Thymus (tissue), 11 donors: ENCODE measurements around the gene CXCR3. TPM values are rescaled to one million over a fixed set of nuclear protein-coding genes. Genes with fewer than 3 reads are reported as not detected.

Experiments
- DNase-seq, 9 donors: peaks; one replicate each; pipeline ENCODE4 v3.0.0-alpha.2; 2013; ENCODE audit warnings: low spot score in 9 of 9, low read depth in 6 of 9, missing footprints in 1 of 9
- H3K27ac ChIP-seq, 2 donors: one replicate each; pipeline ENCODE4 v1.5.1; 2013; ENCODE audit warnings: control low read depth in 1 of 2, low read depth in 1 of 2, low read length in 1 of 2, mild to moderate bottlenecking in 1 of 2, moderate library complexity in 1 of 2
- H3K27me3 ChIP-seq, 2 donors: one replicate each; pipeline ENCODE4 v1.5.1; 2013; ENCODE audit warnings: low read length in 1 of 2; ENCODE audit not compliant: control insufficient read depth in 2 of 2, insufficient read depth in 1 of 2
- H3K36me3 ChIP-seq, 2 donors: one replicate each; pipeline ENCODE4 v1.5.1; 2013; ENCODE audit warnings: low read length in 1 of 2, mild to moderate bottlenecking in 1 of 2, moderate library complexity in 1 of 2; ENCODE audit not compliant: control insufficient read depth in 2 of 2, insufficient read depth in 2 of 2
- H3K4me1 ChIP-seq, 2 donors: one replicate each; pipeline ENCODE4 v1.5.1; 2013; ENCODE audit warnings: low read length in 2 of 2; ENCODE audit not compliant: control insufficient read depth in 2 of 2, insufficient read depth in 2 of 2
- H3K4me3 ChIP-seq, 2 donors: one replicate each; pipeline ENCODE4 v1.5.1; 2013; ENCODE audit warnings: low read length in 2 of 2, control low read depth in 1 of 2, mild to moderate bottlenecking in 1 of 2
- H3K9me3 ChIP-seq, 2 donors: one replicate each; pipeline ENCODE4 v1.5.1; 2013; ENCODE audit warnings: low read length in 1 of 2, mild to moderate bottlenecking in 1 of 2; ENCODE audit not compliant: control insufficient read depth in 2 of 2, insufficient read depth in 1 of 2
- WGBS: extraction: QIAGEN DNeasy Blood & Tissue Kit; methylation state at CpG from one replicate; pipeline ENCODE4 v1.1.7; 2013; 5-methylcytosine and 5-hydroxymethylcytosine counted together
- polyA plus RNA-seq: library from polyadenylated mRNA; stranded (reverse); fragments of 200-250 nt; gene quantifications from one replicate; pipeline ENCODE4 v1.2.3, GENCODE V29; 2013
- total RNA-seq: library from RNA; stranded (reverse); fragments of 120-200 nt; gene quantifications from one replicate; pipeline ENCODE4 v1.2.4, GENCODE V29; 2013
- donor health status: healthy.

Gene CXCR3
- total and polyA plus RNA-seq, 2 donors: 1.6 to 4.0 TPM

DNA sequence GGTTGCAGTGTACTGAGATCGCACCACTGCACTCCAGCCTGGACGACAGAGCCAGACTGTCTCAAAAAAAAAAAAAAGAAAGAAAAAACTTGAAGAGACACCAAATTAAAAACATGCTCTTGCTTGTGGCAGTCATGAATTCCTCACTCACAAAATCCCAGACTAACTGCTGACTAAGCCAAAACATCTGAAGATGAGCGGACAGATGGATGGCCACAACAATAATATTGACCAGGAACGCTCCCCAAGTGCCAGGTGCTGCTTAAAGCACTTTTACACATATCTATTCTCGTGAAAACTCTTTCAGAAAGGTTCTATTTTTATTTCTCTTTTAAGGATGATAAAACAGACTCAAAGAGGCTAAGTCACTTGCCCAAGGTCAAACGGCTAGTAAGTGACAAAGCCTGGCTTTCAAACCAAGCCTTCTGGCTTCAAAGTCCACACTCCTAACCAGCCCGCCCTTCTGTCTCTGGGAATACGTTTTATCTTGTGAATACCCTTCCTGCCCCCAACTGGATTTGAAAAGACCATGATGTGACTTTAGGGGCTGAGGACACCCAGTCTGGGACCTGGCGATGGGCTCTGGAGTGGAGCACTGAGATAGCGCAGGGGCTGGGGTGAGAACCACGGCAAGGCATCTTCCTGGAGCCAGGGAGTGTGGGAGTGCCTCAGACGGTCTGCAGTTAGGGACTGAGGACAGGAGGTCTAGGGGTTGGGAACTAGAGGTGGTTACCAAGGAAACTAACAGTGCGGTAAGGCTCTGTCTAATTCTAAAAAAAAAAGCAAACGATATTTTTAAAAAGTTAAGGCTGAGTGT is 9.5 kb upstream of the CXCR3 start:
- Histone ChIP-seq H3K27ac (no peak overlapping the region), H3K36me3 (no peaks in the 10 kb centered on the region), H3K27me3 (no peaks in the 10 kb centered on the region), H3K4me3 (no peak overlapping the region), H3K9me3 (no peaks in the 10 kb centered on the region), H3K4me1 (peaks cover 3 to 14% of the 10 kb centered on the region in 2 donors)
- no peak for DNase-seq
- WGBS: 94% methylated on average over 14 of the region's 14 CpGs

DNA sequence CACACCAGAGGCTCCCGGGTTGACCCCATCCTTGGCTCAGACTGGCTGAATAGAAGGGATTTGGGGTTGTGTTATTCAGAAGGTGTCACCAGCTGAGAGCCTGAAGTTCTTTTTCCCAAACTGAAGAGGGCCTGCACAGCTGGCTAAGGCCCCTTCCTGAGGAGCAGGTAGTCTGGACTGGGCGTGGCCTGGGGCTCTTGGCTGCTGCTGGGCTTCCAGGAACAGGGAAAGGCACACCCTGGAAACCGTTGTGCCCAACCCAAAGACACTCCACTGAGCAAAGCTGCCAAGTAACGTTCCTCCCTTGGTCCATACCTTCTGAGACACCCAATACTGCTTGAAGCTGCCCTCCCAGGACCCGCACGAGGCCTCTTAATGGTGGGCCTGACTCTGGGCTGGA is 8.3 kb upstream of the CXCR3 start:
- DNase-seq: no peak
- peaks cover 7 to 21% of the 10 kb centered on the region in 2 donors for H3K4me1 ChIP-seq
- no peaks in the 10 kb centered on the region for H3K36me3 ChIP-seq
- no peaks in the 10 kb centered on the region for H3K27me3 ChIP-seq
- no peak overlapping the region for H3K27ac ChIP-seq
- H3K4me3 ChIP-seq: no peak overlapping the region
- no peaks in the 10 kb centered on the region for H3K9me3 ChIP-seq
- 93% methylated on average over 6 of the region's 6 CpGs for WGBS

DNA sequence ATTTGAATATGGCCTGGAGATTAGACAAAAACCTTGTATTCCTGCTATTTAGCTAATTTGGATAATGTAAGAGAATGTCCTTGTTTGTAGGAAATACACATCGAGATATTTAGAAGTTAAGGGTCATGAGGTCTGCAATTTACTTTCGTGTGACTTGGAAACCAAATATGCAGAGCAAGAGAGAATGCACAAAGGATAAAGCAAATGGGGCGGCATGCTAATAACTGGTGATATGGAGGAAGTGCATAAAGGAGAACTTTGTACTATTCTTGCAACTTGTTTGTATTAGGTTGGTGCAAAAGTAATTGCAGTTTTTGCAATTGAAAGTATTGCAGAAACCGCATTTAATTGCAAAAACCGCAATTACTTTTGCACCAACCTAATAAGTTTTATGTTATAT is 7.2 kb upstream of the CXCR3 start:
- no peaks in the 10 kb centered on the region for H3K36me3 ChIP-seq
- H3K4me3 ChIP-seq: no peak overlapping the region
- peaks cover 7 to 21% of the 10 kb centered on the region in 2 donors for H3K4me1 ChIP-seq
- 97% methylated on average over 5 of the region's 5 CpGs for WGBS
- H3K27me3 ChIP-seq: no peaks in the 10 kb centered on the region
- no peaks in the 10 kb centered on the region for H3K9me3 ChIP-seq
- no peak overlapping the region for H3K27ac ChIP-seq
- DNase-seq: no peak

DNA sequence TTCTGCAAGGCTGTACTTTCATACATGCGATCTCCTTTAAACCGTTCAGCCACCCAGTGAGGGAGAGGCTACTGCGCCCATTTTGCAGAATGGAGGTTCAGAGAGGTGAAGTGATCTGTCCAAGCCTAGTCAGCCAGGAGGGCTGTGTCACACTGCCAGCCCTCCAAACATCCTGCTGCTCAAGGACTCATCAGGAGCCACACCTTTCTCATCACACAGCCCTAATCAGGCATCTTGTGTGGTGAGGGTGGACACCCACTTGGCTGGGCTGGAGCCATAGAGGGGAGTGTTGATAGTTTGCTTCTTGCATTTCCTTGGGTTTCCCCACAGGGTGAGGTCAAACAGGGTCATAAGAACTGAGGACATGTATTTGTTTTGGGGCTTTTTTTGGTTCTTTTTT is 5.4 kb upstream of the CXCR3 start:
- WGBS: 99% methylated on average over 3 of the region's 3 CpGs
- DNase-seq: no peak
- peaks cover 7 to 30% of the 10 kb centered on the region in 2 donors for H3K4me1 ChIP-seq
- no peaks in the 10 kb centered on the region for H3K36me3 ChIP-seq
- no peak overlapping the region for H3K27ac ChIP-seq
- no peaks in the 10 kb centered on the region for H3K27me3 ChIP-seq
- H3K9me3 ChIP-seq: no peaks in the 10 kb centered on the region
- H3K4me3 ChIP-seq: no peak overlapping the region

DNA sequence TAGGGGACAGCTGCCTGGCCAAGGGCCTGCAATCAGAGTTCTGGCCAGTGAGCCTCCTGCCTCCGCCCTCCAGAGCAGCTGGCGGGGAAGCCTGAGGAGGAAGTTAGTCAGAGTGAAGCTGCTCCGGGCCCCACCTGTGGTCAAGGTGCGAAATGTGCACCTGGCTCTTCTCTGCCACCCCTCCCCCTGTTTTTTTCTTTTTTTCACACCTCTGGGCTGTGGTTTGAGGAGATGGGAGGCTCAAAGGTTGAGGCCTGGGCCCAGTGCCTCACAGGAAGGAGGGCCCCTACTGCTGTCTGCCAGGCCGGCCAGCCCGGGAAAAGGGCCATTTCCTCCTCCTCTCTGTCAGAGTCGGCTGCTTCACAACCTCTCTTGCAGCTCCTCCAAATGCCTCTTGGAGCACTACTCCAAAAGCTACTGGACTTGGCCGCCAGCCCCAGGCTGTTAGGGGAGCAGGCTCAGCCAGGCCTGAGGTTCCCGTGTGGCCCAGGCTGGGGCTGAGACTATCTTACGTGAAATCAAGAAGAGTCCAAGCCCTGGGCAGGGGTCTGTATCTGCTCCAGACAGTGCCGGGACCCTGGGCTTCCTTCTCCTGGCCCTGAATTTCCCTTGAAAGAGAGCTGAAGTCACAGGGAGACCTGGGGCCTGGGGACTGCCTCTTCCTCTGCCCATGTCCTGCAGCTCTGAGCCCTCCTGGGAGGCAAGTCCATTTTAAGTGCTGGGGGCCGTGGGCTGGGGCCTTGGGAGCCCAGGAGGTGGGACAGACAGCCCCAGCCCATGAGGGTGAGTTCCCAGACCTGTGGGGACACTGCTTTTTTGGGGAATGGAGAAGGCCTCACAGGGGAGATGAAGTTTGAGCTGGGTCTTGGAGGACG is 4.5 kb upstream of the CXCR3 start:
- Histone ChIP-seq H3K27ac (peak overlapping the region in 1 of 2 donors; percentile 32), H3K4me1 (peaks cover 10 to 39% of the 10 kb centered on the region in 2 donors), H3K4me3 (no peak overlapping the region), H3K9me3 (no peaks in the 10 kb centered on the region), H3K27me3 (no peaks in the 10 kb centered on the region), H3K36me3 (no peaks in the 10 kb centered on the region)
- 31% methylated on average over 13 of the region's 13 CpGs for WGBS
- DNase-seq: peak in 2 of 9 donors; percentile 39 to 58

DNA sequence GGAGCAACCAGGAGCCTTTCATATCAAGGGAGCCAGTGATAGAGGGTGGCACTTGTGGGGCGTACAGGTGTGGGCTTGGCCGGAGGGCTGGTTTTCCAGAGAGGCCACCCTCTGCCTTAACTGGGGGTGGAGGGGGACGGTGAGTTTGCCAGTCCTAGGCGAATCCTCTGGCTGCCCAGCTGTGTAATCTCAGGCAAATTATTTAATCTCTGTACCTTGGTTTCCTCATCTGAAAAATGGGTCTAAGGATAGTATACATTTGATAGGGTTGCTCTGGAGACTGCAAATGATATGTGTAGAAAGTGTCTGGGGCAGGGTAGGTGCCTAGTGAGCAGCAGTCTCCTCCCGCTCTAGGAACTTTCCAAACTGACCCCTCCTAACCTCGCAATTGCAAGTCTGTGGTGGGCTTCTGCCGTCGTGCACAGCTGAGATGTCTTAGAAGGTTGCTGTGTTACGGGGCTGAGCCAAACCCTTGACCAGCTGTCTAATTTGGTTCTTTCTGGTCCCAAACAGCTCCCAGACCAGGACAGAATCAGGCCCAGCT is 3.8 kb upstream of the CXCR3 start:
- Histone ChIP-seq H3K9me3 (no peaks in the 10 kb centered on the region), H3K4me1 (peaks cover 10 to 45% of the 10 kb centered on the region in 2 donors), H3K27me3 (no peaks in the 10 kb centered on the region), H3K27ac (no peak overlapping the region), H3K36me3 (no peaks in the 10 kb centered on the region), H3K4me3 (no peak overlapping the region)
- WGBS: 89% methylated on average over 9 of the region's 9 CpGs
- DNase-seq: no peak

DNA sequence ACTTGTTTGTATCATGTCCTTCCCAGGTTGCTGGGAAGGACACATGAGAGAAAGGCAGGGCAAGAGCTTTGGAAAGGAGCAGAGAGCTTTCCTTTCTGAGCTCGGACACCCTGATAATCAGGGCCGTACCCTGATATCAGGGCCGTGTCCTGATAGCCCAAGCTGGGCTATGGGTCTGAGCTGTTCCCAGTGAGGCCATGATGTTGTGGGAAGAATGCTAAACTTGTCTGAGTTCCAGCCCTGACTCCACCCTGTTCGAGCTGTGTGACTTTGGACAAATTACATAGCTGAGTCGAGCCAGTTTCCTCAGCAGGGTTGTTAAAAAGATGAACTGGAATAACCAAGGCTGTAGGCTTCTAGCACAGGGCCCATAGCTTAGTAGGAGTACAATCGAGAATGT is 3.3 kb upstream of the CXCR3 start:
- Histone ChIP-seq H3K27ac (no peak overlapping the region), H3K4me3 (no peak overlapping the region), H3K27me3 (no peaks in the 10 kb centered on the region), H3K9me3 (no peaks in the 10 kb centered on the region), H3K4me1 (peaks cover 10 to 49% of the 10 kb centered on the region in 2 donors), H3K36me3 (no peaks in the 10 kb centered on the region)
- DNase-seq: no peak
- 93% methylated on average over 6 of the region's 6 CpGs for WGBS

DNA sequence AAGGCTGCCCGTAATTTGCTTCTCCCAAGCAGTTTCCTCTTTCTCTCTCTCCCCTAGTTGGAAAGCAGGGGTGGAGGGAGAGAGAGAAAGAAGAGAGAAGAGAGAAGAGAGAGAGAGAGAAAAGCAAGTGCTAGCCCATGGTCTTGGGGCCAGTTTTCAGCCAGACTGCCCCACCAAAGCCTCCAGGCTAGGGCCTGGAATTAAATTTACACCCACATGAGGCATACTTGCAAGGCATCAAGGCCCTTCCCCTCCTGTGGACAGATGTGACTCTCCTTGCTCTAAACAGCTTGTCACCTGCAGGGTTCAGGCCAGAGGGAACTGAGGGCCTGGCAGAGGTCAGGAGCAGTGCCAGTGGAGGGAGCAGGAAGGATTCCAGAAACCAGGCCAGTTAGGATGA is 1.7 kb upstream of the CXCR3 start:
- H3K4me3 ChIP-seq: no peak overlapping the region
- H3K27me3 ChIP-seq: no peaks in the 10 kb centered on the region
- WGBS: 79% methylated on average over 1 of the region's 1 CpG
- no peak for DNase-seq
- no peaks in the 10 kb centered on the region for H3K9me3 ChIP-seq
- peaks cover 0 to 2% of the 10 kb centered on the region in 2 donors for H3K36me3 ChIP-seq
- H3K27ac ChIP-seq: no peak overlapping the region
- peaks cover 10 to 50% of the 10 kb centered on the region in 2 donors for H3K4me1 ChIP-seq

DNA sequence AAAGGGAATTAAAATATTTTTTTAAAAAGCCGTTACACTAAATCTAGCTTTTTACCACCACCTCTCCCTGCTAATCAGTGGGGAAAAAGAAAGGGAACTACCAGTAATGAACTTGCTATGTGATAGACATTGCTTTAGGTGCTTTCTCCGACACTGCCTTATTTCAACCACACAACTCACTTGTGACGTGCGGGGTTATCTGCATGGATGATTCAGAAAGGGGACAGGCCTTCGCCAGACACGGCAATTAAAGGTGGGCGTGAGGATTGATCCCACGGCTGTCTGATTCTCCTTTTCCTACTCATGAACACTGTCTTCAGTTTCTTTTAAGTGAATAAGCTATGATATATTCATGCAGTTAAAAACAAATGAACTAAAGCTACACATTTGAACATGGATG is 882 bp upstream of the CXCR3 start:
- peaks cover 3 to 7% of the 10 kb centered on the region in 2 donors for H3K36me3 ChIP-seq
- no peak overlapping the region for H3K4me3 ChIP-seq
- 87% methylated on average over 8 of the region's 8 CpGs for WGBS
- H3K9me3 ChIP-seq: no peaks in the 10 kb centered on the region
- peaks cover 10 to 50% of the 10 kb centered on the region in 2 donors for H3K4me1 ChIP-seq
- no peaks in the 10 kb centered on the region for H3K27me3 ChIP-seq
- DNase-seq: no peak
- no peak overlapping the region for H3K27ac ChIP-seq
